SK-N-SH treated with all-trans-retinoic acid at 6 μM for 48 hours (cell line): Measurements from ENCODE around the gene C9orf43.

ENCODE experiments used
- ATAC-seq: fragments of 200-7000 bp; cut with Tn5 transposase; 3 replicates; pipeline ENCODE4 v1.9.1; 2020; ENCODE audit warnings: mild to moderate bottlenecking, moderate library complexity
- ARNTL ChIP-seq: fragments of 450-650 bp; formaldehyde crosslinking; IDR thresholded peaks from 2 replicates; pipeline ENCODE4 v1.5.0; 2020; ENCODE audit warnings: low read depth, mild to moderate bottlenecking, moderate library complexity, borderline replicate concordance
- BACH2 ChIP-seq: fragments of 250-450 bp; sonication (Bioruptor Pico); IDR thresholded peaks from 2 replicates; pipeline ENCODE4 v1.9.0; 2021; ENCODE audit warnings: mild to moderate bottlenecking, borderline replicate concordance
- CSDC2 ChIP-seq: fragments of 250-450 bp; sonication (Bioruptor Pico); IDR thresholded peaks from 2 replicates; pipeline ENCODE4 v1.5.0; 2020; ENCODE audit warnings: mild to moderate bottlenecking, moderate library complexity
- GLIS3 ChIP-seq: fragments of 250-450 bp; sonication (Bioruptor Pico); IDR thresholded peaks from 2 replicates; pipeline ENCODE4 v1.5.0; 2020; ENCODE audit warnings: mild to moderate bottlenecking, moderate library complexity
- ISL1 ChIP-seq: fragments of 250-450 bp; sonication (Bioruptor Pico); IDR thresholded peaks from 2 replicates; pipeline ENCODE4 v2.1.2; 2022; ENCODE audit warnings: mild to moderate bottlenecking, moderate library complexity
- OSR1 ChIP-seq: fragments of 250-450 bp; sonication (Bioruptor Pico); IDR thresholded peaks from 2 replicates; pipeline ENCODE4 v1.8.0; 2022; ENCODE audit warnings: moderate library complexity, mild to moderate bottlenecking, inconsistent platforms
- POU6F1 ChIP-seq: fragments of 250-450 bp; sonication (Bioruptor Pico); IDR thresholded peaks from 2 replicates; pipeline ENCODE4 v1.8.0; 2021; ENCODE audit warnings: low read depth, mild to moderate bottlenecking, moderate library complexity, borderline replicate concordance
- PPARA ChIP-seq: fragments of 250-450 bp; sonication (Bioruptor Pico); IDR thresholded peaks from 2 replicates; pipeline ENCODE4 v1.5.0; 2020; ENCODE audit warnings: mild to moderate bottlenecking, borderline replicate concordance
- RARB ChIP-seq: fragments of 250-450 bp; sonication (Bioruptor Pico); IDR thresholded peaks from 2 replicates; pipeline ENCODE4 v1.8.0; 2021; ENCODE audit warnings: mild to moderate bottlenecking, moderate library complexity
- SNAI2 ChIP-seq: fragments of 250-450 bp; sonication (Bioruptor Pico); IDR thresholded peaks from 2 replicates; pipeline ENCODE4 v1.5.0; 2020; ENCODE audit warnings: mild to moderate bottlenecking, moderate library complexity
- TCF4 ChIP-seq: fragments of 250-450 bp; sonication (Bioruptor Pico); IDR thresholded peaks from 2 replicates; pipeline ENCODE4 v1.8.0; 2021; ENCODE audit warnings: mild to moderate bottlenecking, moderate library complexity, borderline replicate concordance
- TOX ChIP-seq: fragments of 250-450 bp; sonication (Bioruptor Pico); IDR thresholded peaks from 2 replicates; pipeline ENCODE4 v1.8.0; 2021; ENCODE audit warnings: mild to moderate bottlenecking, moderate library complexity, borderline replicate concordance
- TSHZ2 ChIP-seq: fragments of 250-450 bp; sonication (Bioruptor Pico); IDR thresholded peaks from 2 replicates; pipeline ENCODE4 v1.5.0; 2020; ENCODE audit warnings: mild to moderate bottlenecking, moderate library complexity
- ZC3H10 ChIP-seq: fragments of 250-450 bp; sonication (Bioruptor Pico); IDR thresholded peaks from 2 replicates; pipeline ENCODE4 v1.5.1; 2021; ENCODE audit warnings: mild to moderate bottlenecking, moderate library complexity
- ZFP3 ChIP-seq: fragments of 250-450 bp; sonication (Bioruptor Pico); IDR thresholded peaks from 2 replicates; pipeline ENCODE4 v1.5.0; 2020; ENCODE audit warnings: mild to moderate bottlenecking, moderate library complexity
- ZFP30 ChIP-seq: fragments of 450-650 bp; formaldehyde crosslinking; IDR thresholded peaks from 2 replicates; pipeline ENCODE4 v1.5.0; 2022; ENCODE audit warnings: mild to moderate bottlenecking, moderate library complexity
- ZNF565 ChIP-seq: fragments of 450-650 bp; formaldehyde crosslinking; conservative IDR thresholded peaks from 2 replicates; pipeline ENCODE4 v1.5.0; 2020; ENCODE audit warnings: low read depth, mild to moderate bottlenecking, moderate library complexity
- ZNF70 ChIP-seq: fragments of 450-650 bp; formaldehyde crosslinking; IDR thresholded peaks from 2 replicates; pipeline ENCODE4 v1.5.0; 2020; ENCODE audit warnings: mild to moderate bottlenecking, moderate library complexity
- ZNF8 ChIP-seq: fragments of 450-650 bp; formaldehyde crosslinking; IDR thresholded peaks from 2 replicates; pipeline ENCODE4 v1.5.0; 2020; ENCODE audit warnings: mild to moderate bottlenecking, moderate library complexity
- TF ChIP-seq, protein P1 (sequence below): fragments of 250-450 bp; sonication (Bioruptor Pico); IDR thresholded peaks from 2 replicates; pipeline ENCODE4 v1.5.1; 2020; ENCODE audit warnings: low read depth, mild to moderate bottlenecking, moderate library complexity

The C9orf43 gene

DNA sequence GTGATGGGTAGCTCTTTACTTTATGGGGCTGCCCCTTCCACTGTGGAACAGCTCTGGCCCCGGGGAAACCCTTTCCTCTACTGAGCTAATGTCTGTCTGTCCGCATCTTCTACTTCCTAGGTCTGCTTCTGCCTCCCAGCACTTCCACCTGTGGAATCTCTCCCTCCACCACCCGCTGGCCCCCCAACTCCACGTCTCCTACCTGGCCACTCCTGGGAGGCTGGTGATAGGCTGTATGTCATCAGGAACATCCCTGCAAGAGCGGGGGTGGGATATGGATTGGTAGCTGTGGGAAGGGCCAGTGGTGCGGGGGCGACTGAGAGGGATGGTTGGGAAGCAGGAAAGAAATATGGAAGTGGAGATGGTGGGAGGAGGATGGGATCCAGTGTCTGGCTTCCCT is 18.6 kb upstream of the C9orf43 start:
- TF ChIP-seq ARNTL (CRISPR knock-in tag) (no peak), POU6F1 (CRISPR knock-in tag) (no peak), SNAI2 (CRISPR knock-in tag) (no peak)
- TF ChIP-seq, all 23 proteins: peak for 0
- ATAC-seq = no peak

DNA sequence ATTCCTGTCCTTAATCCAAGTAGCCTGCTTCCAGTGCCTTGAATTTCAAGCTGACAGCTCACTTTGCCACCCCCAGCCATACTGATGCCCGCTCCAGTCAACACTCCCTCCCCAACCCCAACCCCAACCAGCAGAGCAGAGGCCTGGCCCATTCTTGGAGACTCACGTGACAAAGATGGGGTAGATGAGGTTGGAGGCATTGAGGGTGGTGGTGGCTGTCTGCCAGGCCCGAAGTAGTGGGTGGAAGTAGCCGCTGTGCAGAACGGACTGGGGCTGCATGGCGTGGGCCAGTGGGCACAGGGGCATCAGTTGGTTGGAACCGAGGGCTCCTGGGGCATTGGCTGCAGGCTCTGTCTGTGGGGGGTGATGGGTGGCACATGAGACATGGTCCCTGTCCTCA is 17.3 kb upstream of the C9orf43 start:
- no peak for TF ChIP-seq SNAI2 (CRISPR knock-in tag)
- no peak for TF ChIP-seq ZNF70 (CRISPR knock-in tag)
- no peak for TF ChIP-seq POU6F1 (CRISPR knock-in tag)
- no peak for TF ChIP-seq ZFP30 (CRISPR knock-in tag)
- no peak for TF ChIP-seq ISL1
- TF ChIP-seq, protein P1, sequence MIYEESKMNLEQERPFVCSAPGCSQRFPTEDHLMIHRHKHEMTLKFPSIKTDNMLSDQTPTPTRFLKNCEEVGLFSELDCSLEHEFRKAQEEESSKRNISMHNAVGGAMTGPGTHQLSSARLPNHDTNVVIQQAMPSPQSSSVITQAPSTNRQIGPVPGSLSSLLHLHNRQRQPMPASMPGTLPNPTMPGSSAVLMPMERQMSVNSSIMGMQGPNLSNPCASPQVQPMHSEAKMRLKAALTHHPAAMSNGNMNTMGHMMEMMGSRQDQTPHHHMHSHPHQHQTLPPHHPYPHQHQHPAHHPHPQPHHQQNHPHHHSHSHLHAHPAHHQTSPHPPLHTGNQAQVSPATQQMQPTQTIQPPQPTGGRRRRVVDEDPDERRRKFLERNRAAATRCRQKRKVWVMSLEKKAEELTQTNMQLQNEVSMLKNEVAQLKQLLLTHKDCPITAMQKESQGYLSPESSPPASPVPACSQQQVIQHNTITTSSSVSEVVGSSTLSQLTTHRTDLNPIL = no peak
- no peak for TF ChIP-seq ZFP3
- TF ChIP-seq ARNTL (CRISPR knock-in tag) = no peak
- TF ChIP-seq ZNF565 (CRISPR knock-in tag) = no peak
- no peak for TF ChIP-seq GLIS3
- no peak for TF ChIP-seq OSR1 (CRISPR knock-in tag)
- no peak for TF ChIP-seq BACH2 (CRISPR knock-in tag)
- TF ChIP-seq TSHZ2 = no peak
- TF ChIP-seq CSDC2 (CRISPR knock-in tag) = no peak
- no peak for TF ChIP-seq TCF4 (CRISPR knock-in tag)
- no peak for TF ChIP-seq RARB (CRISPR knock-in tag)
- TF ChIP-seq PPARA (CRISPR knock-in tag) = no peak
- TF ChIP-seq ZNF8 = no peak
- no peak for TF ChIP-seq ZC3H10 (CRISPR knock-in tag)
- no peak for TF ChIP-seq TOX
- no peak for ATAC-seq

DNA sequence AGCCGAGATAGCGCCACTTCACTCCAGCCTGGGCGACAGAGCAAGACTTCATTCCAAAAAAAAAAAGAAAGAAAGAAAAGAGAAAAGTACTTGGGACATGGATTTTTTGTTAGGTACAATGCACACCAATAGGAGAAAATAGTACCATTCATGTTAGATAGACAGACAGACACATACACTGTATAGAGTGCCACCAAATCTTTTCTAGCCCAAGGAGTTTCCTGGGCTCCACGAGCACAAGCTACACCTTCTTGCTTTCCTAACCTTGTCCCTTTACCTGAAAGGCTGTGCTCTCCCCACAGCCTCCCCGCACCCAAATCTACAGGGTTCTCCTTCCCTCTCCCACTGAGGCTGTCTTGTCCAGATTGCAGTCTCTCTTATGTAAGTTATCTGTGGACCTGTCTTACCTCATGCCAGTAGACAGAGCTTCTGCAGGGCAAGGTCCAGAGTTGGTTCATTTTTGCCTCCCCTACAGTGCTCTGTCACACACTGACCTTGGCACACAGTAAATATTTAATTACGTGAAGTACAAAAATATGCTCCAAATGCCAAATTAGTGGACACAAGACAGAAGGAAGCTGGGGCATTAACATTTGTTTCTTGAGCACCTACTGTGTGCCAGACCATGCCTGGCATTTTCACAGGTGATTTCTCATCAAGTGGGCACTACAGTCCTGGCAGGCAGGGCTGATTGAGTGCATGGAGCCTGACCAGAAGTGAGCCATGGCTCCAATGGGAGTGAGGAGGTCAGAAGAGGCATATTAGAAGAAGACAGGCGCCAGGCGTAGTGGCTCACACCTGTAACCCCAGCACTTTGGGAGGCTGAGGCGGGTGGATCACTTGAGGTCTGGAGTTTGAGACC is 15.3 kb upstream of the C9orf43 start:
- ATAC-seq = no peak
- TF ChIP-seq ARNTL (CRISPR knock-in tag) (no peak), BACH2 (CRISPR knock-in tag) (no peak)
- TF ChIP-seq, all 23 proteins: peak for 0

- no peak for ATAC-seq
- TF ChIP-seq ISL1 (no peak), ZFP30 (CRISPR knock-in tag) (no peak), ZC3H10 (CRISPR knock-in tag) (no peak), ZNF70 (CRISPR knock-in tag) (no peak), PPARA (CRISPR knock-in tag) (no peak), BACH2 (CRISPR knock-in tag) (no peak), RARB (CRISPR knock-in tag) (no peak)
- TF ChIP-seq, protein P1 = no peak
Measured at GRCh38 chr9:113397203-113397631, 13.3 kb upstream of the C9orf43 start.
